GM18517 (cell line): ENCODE results near the gene DHRS12.

Experiments
- ATAC-seq: cut with Tn5 transposase; IDR thresholded peaks from one replicate; pipeline ENCODE4 v1.9.1; 2021; ENCODE audit warnings: mild to moderate bottlenecking, moderate library complexity; ENCODE audit not compliant: unreplicated experiment

DHRS12 gene

GRCh38 chr13:51764184-51765141 is 39.5 kb downstream of the DHRS12 start:
- peak; percentile 88 for ATAC-seq

- no peak for ATAC-seq
These were observed 40.5 kb downstream of the DHRS12 start for GRCh38 chr13:51763486-51763885.

- no peak for ATAC-seq
These were observed 42.2 kb downstream of the DHRS12 start for GRCh38 chr13:51761643-51762350.

- no peak for ATAC-seq
These were observed 43.4 kb downstream of the DHRS12 start for GRCh38 chr13:51760592-51760991.

GRCh38 chr13:51759240-51759639 is 44.7 kb downstream of the DHRS12 start:
- ATAC-seq: no peak

- ATAC-seq: no peak
These were observed 45.3 kb downstream of the DHRS12 start for GRCh38 chr13:51758691-51759090.

GRCh38 chr13:51756651-51757050 is 47.3 kb downstream of the DHRS12 start:
- ATAC-seq: no peak

- no peak for ATAC-seq
These were observed 56.2 kb downstream of the DHRS12 start for GRCh38 chr13:51747438-51748434.

- no peak for ATAC-seq
These were observed 57.2 kb downstream of the DHRS12 start for GRCh38 chr13:51746802-51747201.

- ATAC-seq: no peak
These were observed 58.7 kb downstream of the DHRS12 start for GRCh38 chr13:51745243-51745642.

- ATAC-seq: no peak
These were observed 61.4 kb downstream of the DHRS12 start for GRCh38 chr13:51742611-51743010.

GRCh38 chr13:51742031-51742430 is 61.9 kb downstream of the DHRS12 start:
- no peak for ATAC-seq

GRCh38 chr13:51740698-51741097 is 63.3 kb downstream of the DHRS12 start:
- ATAC-seq: no peak

- ATAC-seq: no peak
These were observed 64.8 kb downstream of the DHRS12 start for GRCh38 chr13:51739027-51739764.

- ATAC-seq: no peak
These were observed 65.6 kb downstream of the DHRS12 start for GRCh38 chr13:51738226-51738905.

- ATAC-seq: no peak
These were observed 66.4 kb downstream of the DHRS12 start for GRCh38 chr13:51737609-51738008.

- ATAC-seq: no peak
These were observed 69.2 kb downstream of the DHRS12 start for GRCh38 chr13:51734786-51735185.

GRCh38 chr13:51733374-51734298 is 70.3 kb downstream of the DHRS12 start:
- no peak for ATAC-seq
